Osteocyte (in vitro differentiated cells): Measurements from ENCODE around the gene TAOK2. TPM values are rescaled to one million over a fixed set of nuclear protein-coding genes. Genes with fewer than 3 reads are reported as not detected.
"Not testable (repeated sequence)": the region's sequence is repeated elsewhere in the genome, so short reads cannot be mapped to it uniquely, and the experiment has no call there.

ENCODE experiments used
- DNase-seq: peaks from one replicate; pipeline ENCODE4 v3.0.0; 2021; ENCODE audit warnings: mixed read lengths; ENCODE audit not compliant: unreplicated experiment; ENCODE audit errors: extremely low spot score
- H3K27ac Mint-ChIP-seq: one replicate; pipeline ENCODE4 v1.8.0; 2021; ENCODE audit warnings: mild to moderate bottlenecking, mixed read lengths; ENCODE audit not compliant: unreplicated experiment
- H3K27me3 Mint-ChIP-seq: one replicate; pipeline ENCODE4 v1.8.0; 2021; ENCODE audit warnings: mixed read lengths; ENCODE audit not compliant: unreplicated experiment
- H3K36me3 Mint-ChIP-seq: one replicate; pipeline ENCODE4 v1.8.0; 2021; ENCODE audit warnings: mixed read lengths; ENCODE audit not compliant: unreplicated experiment
- H3K4me1 Mint-ChIP-seq: one replicate; pipeline ENCODE4 v1.8.0; 2021; ENCODE audit warnings: mixed read lengths; ENCODE audit not compliant: unreplicated experiment
- H3K4me3 Mint-ChIP-seq: one replicate; pipeline ENCODE4 v1.8.0; 2021; ENCODE audit warnings: mild to moderate bottlenecking, moderate library complexity, mixed read lengths; ENCODE audit not compliant: unreplicated experiment
- H3K9me3 Mint-ChIP-seq: one replicate; pipeline ENCODE4 v1.8.0; 2021; ENCODE audit warnings: mixed read lengths; ENCODE audit not compliant: unreplicated experiment
- CTCF ChIP-seq: fragments of 200-600 bp; sonication (generic); IDR thresholded peaks from 2 replicates; pipeline ENCODE4 v1.5.0; 2021; ENCODE audit warnings: antibody characterized with exemption, mild to moderate bottlenecking, moderate library complexity
- total RNA-seq: library from RNA; stranded (reverse); gene quantifications from 2 replicates; pipeline ENCODE4 v1.2.1, GENCODE V29; 2021

TAOK2 gene
- total RNA-seq, 1 donor from 2014 or later, result 48.8 TPM

- peaks cover 6% of the 10 kb centered on the region for H3K4me1 Mint-ChIP-seq
- H3K27me3 Mint-ChIP-seq, result peaks cover 8% of the 10 kb centered on the region
- no peaks in the 10 kb centered on the region for H3K9me3 Mint-ChIP-seq
- no peaks in the 10 kb centered on the region for H3K36me3 Mint-ChIP-seq
- TF ChIP-seq CTCF, result no peak
- H3K4me3 Mint-ChIP-seq, result no peak overlapping the region
- H3K27ac Mint-ChIP-seq, result no peak overlapping the region
- DNase-seq, result no peak
Measured at GRCh38 chr16:30017277-30017656, 43.6 kb downstream of the TAOK2 start.

GRCh38 chr16:30017937-30018336 is 44.3 kb downstream of the TAOK2 start:
- not testable (repeated sequence) for H3K4me3 Mint-ChIP-seq, H3K9me3 Mint-ChIP-seq, H3K36me3 Mint-ChIP-seq, DNase-seq, H3K27ac Mint-ChIP-seq, H3K27me3 Mint-ChIP-seq, H3K4me1 Mint-ChIP-seq

GRCh38 chr16:30018731-30019158 is 45.1 kb downstream of the TAOK2 start:
- no peak for TF ChIP-seq CTCF
- Mint-ChIP-seq H3K36me3 (no peaks in the 10 kb centered on the region), H3K4me3 (no peak overlapping the region), H3K9me3 (no peaks in the 10 kb centered on the region), H3K4me1 (peaks cover 6% of the 10 kb centered on the region), H3K27me3 (peaks cover 8% of the 10 kb centered on the region), H3K27ac (no peak overlapping the region)
- DNase-seq, result no peak

- Mint-ChIP-seq H3K27ac (no peak within 1 kb of the TSS), H3K36me3 (no peaks in the 10 kb centered on the region), H3K4me1 (peaks cover 6% of the 10 kb centered on the region), H3K4me3 (no peak within 1 kb of the TSS), H3K27me3 (peaks cover 19% of the 10 kb centered on the region), H3K9me3 (no peaks in the 10 kb centered on the region)
- TF ChIP-seq CTCF, result no peak
- no peak for DNase-seq
Measured at GRCh38 chr16:30022887-30023286, 49.2 kb downstream of the TAOK2 start, which contains the start of gene C16orf92. Gene C16orf92, plus strand, starts transcription at chr16:30023198. Its CDS starts 143 bp downstream, at chr16:30023341.

GRCh38 chr16:30023586-30023985 is 49.9 kb downstream of the TAOK2 start:
- DNase-seq, result no peak
- Mint-ChIP-seq H3K27ac (no peak overlapping the region), H3K36me3 (no peaks in the 10 kb centered on the region), H3K4me1 (peaks cover 6% of the 10 kb centered on the region), H3K9me3 (no peaks in the 10 kb centered on the region), H3K4me3 (no peak overlapping the region), H3K27me3 (peaks cover 21% of the 10 kb centered on the region)
- TF ChIP-seq CTCF, result no peak

GRCh38 chr16:30024451-30024850 is 50.8 kb downstream of the TAOK2 start:
- Mint-ChIP-seq H3K9me3 (no peaks in the 10 kb centered on the region), H3K36me3 (no peaks in the 10 kb centered on the region), H3K4me1 (peaks cover 6% of the 10 kb centered on the region), H3K27me3 (peaks cover 23% of the 10 kb centered on the region), H3K27ac (no peak overlapping the region), H3K4me3 (no peak overlapping the region)
- DNase-seq, result no peak
- no peak for TF ChIP-seq CTCF
